Measurements from ENCODE around the gene CEP350.

The CEP350 gene

DNA sequence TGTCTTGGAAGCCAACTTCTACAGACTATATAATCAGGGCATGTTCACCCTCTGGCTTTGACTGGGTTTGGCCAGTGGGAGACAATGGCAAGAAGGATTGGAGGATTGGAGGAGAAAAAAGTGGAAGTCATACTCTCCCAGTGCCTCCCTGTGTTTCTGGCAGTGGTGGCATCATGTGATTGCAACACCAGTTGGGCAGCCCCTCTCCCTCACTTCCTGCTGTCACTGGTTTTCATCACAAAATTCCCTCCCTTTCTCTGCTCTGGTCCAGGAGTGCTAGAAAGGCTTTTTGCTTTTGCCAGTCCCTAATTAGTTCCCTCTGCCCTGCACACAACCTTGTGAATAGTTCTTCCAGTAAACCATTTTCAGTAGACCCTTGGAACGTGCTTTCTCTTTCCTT, 196.4 kb downstream of the CEP350 start:
- Histone ChIP-seq H3K79me2 (ENCODE audit: control insufficient read depth, insufficient read depth, low read length, poor library complexity) (peaks cover 10% of the 10 kb centered on the region), H3K4me3 (ENCODE audit: low read depth, low read length) (no peak overlapping the region), H2AK5ac (ENCODE audit: low read length) (no peak overlapping the region), H2AFZ (ENCODE audit: insufficient read depth, low read length, poor library complexity) (no peak overlapping the region), H3K9me3 (ENCODE audit: insufficient read depth, low read depth, low read length) (no peaks in the 10 kb centered on the region), H3K4me2 (ENCODE audit: low read length) (no peak overlapping the region), H3K27ac (ENCODE audit: low read depth, low read length) (no peak overlapping the region), H3K23ac (ENCODE audit: low read length) (no peak overlapping the region), H4K91ac (ENCODE audit: low read depth, low read length) (no peak overlapping the region), H3K9ac (ENCODE audit: low read length) (no peak overlapping the region), H2BK5ac (ENCODE audit: low read depth, low read length, poor library complexity) (no peak overlapping the region), H4K8ac (ENCODE audit: low read depth, low read length) (no peak overlapping the region), H3K79me1 (ENCODE audit: low read length) (peaks cover 12% of the 10 kb centered on the region), H3K14ac (ENCODE audit: low read length) (no peak overlapping the region), H3K4me1 (ENCODE audit: control insufficient read depth in 1 of 2, insufficient read depth in 2 of 2, low read length in 2 of 2) (peaks cover 7 to 11% of the 10 kb centered on the region in 2 experiments), H2BK120ac (ENCODE audit: insufficient read depth, low read length, poor library complexity) (no peak overlapping the region), H2BK12ac (ENCODE audit: low read length) (no peak overlapping the region), H3K18ac (ENCODE audit: low read length) (no peak overlapping the region), H4K12ac (ENCODE audit: low read depth, low read length) (no peak overlapping the region), H3K27me3 (ENCODE audit: insufficient read depth, low read length) (no peaks in the 10 kb centered on the region), H3K36me3 (ENCODE audit: control insufficient read depth in 1 of 2, insufficient read depth in 2 of 2, low read length in 2 of 2) (no peaks in the 10 kb centered on the region), H3K4ac (ENCODE audit: low read depth, low read length) (no peak overlapping the region)
- DNase-seq, result no peak
- no CpG with 5 or more reads among the region's 1 CpG for WGBS (ENCODE audit: extremely low coverage, insufficient coverage, insufficient read length)

DNA sequence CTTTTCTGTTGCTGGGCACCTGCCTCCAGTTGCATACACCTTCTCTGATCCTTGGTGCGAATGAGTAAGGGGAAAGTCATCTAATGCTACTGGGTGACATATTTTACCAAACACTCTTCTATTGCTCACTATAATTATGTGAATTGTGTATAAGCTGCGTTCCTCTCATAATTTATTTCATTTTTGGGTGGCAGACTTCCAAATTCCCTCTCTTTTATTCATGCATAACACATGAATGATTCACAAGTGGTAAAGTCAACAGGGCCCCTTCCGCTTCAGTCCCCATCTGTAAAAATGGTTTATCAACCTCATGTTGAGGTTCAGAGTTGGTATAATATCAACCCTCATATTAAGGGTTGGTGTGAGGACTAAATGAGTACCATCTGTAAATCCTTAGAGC, 196.9 kb downstream of the CEP350 start:
- Histone ChIP-seq H3K4me3 (ENCODE audit: low read depth, low read length) (no peak overlapping the region), H3K4me1 (ENCODE audit: control insufficient read depth in 1 of 2, insufficient read depth in 2 of 2, low read length in 2 of 2) (peaks cover 7 to 11% of the 10 kb centered on the region in 2 experiments), H3K18ac (ENCODE audit: low read length) (no peak overlapping the region), H2AK5ac (ENCODE audit: low read length) (no peak overlapping the region), H3K9me3 (ENCODE audit: insufficient read depth, low read depth, low read length) (no peaks in the 10 kb centered on the region), H2AFZ (ENCODE audit: insufficient read depth, low read length, poor library complexity) (no peak overlapping the region), H3K4me2 (ENCODE audit: low read length) (no peak overlapping the region), H2BK12ac (ENCODE audit: low read length) (no peak overlapping the region), H2BK120ac (ENCODE audit: insufficient read depth, low read length, poor library complexity) (no peak overlapping the region), H3K79me2 (ENCODE audit: control insufficient read depth, insufficient read depth, low read length, poor library complexity) (peaks cover 10% of the 10 kb centered on the region), H4K91ac (ENCODE audit: low read depth, low read length) (no peak overlapping the region), H3K23ac (ENCODE audit: low read length) (no peak overlapping the region), H3K14ac (ENCODE audit: low read length) (no peak overlapping the region), H2BK5ac (ENCODE audit: low read depth, low read length, poor library complexity) (no peak overlapping the region), H4K8ac (ENCODE audit: low read depth, low read length) (no peak overlapping the region), H3K27me3 (ENCODE audit: insufficient read depth, low read length) (no peaks in the 10 kb centered on the region), H3K4ac (ENCODE audit: low read depth, low read length) (no peak overlapping the region), H3K27ac (ENCODE audit: low read depth, low read length) (no peak overlapping the region), H3K9ac (ENCODE audit: low read length) (no peak overlapping the region), H3K36me3 (ENCODE audit: control insufficient read depth in 1 of 2, insufficient read depth in 2 of 2, low read length in 2 of 2) (no peaks in the 10 kb centered on the region), H4K12ac (ENCODE audit: low read depth, low read length) (no peak overlapping the region), H3K79me1 (ENCODE audit: low read length) (peaks cover 12% of the 10 kb centered on the region)
- peak in 1 of 2 donors; percentile 83 for DNase-seq
- no CpG with 5 or more reads among the region's 3 CpGs for WGBS (ENCODE audit: extremely low coverage, insufficient coverage, insufficient read length)

DNA sequence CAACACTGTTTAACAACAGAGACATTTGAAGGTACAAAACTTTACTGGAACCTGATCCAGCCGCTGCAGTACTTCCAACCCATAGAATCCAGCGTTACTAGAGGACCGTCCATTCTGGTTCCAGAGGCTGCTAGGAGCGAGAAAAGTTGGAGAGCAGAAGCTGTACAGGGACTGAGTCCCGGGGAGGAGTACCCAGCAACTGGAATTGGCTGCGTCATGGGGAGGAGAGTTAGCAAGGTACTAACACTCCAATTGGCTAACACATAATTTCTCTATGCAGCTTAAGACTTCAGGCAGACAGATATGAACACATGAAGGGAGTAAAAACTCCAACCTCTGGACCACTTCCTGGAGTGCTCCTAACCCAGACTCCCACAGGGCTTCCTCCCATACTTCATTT, 198.0 kb downstream of the CEP350 start:
- no peak overlapping the region for H3K4ac ChIP-seq (ENCODE audit: low read depth, low read length)
- no peak overlapping the region for H2AK5ac ChIP-seq (ENCODE audit: low read length)
- no peak overlapping the region for H3K4me2 ChIP-seq (ENCODE audit: low read length)
- no peak overlapping the region for H3K23ac ChIP-seq (ENCODE audit: low read length)
- no peak for DNase-seq
- no peak overlapping the region for H2AFZ ChIP-seq (ENCODE audit: insufficient read depth, low read length, poor library complexity)
- peaks cover 10% of the 10 kb centered on the region for H3K79me2 ChIP-seq (ENCODE audit: control insufficient read depth, insufficient read depth, low read length, poor library complexity)
- no peaks in the 10 kb centered on the region for H3K27me3 ChIP-seq (ENCODE audit: insufficient read depth, low read length)
- peaks cover 12% of the 10 kb centered on the region for H3K79me1 ChIP-seq (ENCODE audit: low read length)
- no peak overlapping the region for H4K12ac ChIP-seq (ENCODE audit: low read depth, low read length)
- no peak overlapping the region for H3K9ac ChIP-seq (ENCODE audit: low read length)
- no peak overlapping the region for H3K14ac ChIP-seq (ENCODE audit: low read length)
- no peak overlapping the region for H3K4me3 ChIP-seq (ENCODE audit: low read depth, low read length)
- H2BK12ac ChIP-seq (ENCODE audit: low read length), result no peak overlapping the region
- H2BK5ac ChIP-seq (ENCODE audit: low read depth, low read length, poor library complexity), result no peak overlapping the region
- no peak overlapping the region for H3K27ac ChIP-seq (ENCODE audit: low read depth, low read length)
- whole genome bisulfite sequencing (ENCODE audit: extremely low coverage, insufficient coverage, insufficient read length), result no CpG with 5 or more reads among the region's 6 CpGs
- H3K9me3 ChIP-seq (ENCODE audit: insufficient read depth, low read depth, low read length), result no peaks in the 10 kb centered on the region
- H2BK120ac ChIP-seq (ENCODE audit: insufficient read depth, low read length, poor library complexity), result no peak overlapping the region
- no peak overlapping the region for H4K8ac ChIP-seq (ENCODE audit: low read depth, low read length)
- no peaks in the 10 kb centered on the region for H3K36me3 ChIP-seq (ENCODE audit: control insufficient read depth in 1 of 2, insufficient read depth in 2 of 2, low read length in 2 of 2)
- no peak overlapping the region for H3K18ac ChIP-seq (ENCODE audit: low read length)
- H4K91ac ChIP-seq (ENCODE audit: low read depth, low read length), result no peak overlapping the region
- H3K4me1 ChIP-seq (ENCODE audit: control insufficient read depth in 1 of 2, insufficient read depth in 2 of 2, low read length in 2 of 2), result peaks cover 7 to 11% of the 10 kb centered on the region in 2 experiments

DNA sequence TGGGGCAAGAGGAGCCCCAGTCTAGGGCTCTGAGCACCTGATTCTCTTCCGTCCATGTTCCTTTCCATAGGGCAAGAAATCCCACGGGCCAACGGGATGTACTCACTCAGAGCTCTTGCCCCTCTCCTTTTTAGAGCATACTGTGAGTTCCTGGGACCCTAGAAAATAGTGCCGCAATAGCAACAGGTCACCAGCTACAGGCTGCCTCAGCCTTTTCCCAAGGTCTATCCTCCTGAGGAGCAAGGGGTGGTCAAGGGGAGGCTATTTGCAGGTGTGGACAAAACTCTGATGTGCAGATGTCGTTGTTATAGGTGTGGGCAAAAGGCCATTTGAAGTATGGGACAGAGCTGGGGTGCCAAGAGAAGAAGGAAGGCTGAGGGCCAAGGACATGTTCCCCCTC, 198.4 kb downstream of the CEP350 start:
- no CpG with 5 or more reads among the region's 5 CpGs for WGBS (ENCODE audit: extremely low coverage, insufficient coverage, insufficient read length)
- no peak for DNase-seq
- Histone ChIP-seq H3K4me2 (ENCODE audit: low read length) (no peak overlapping the region), H4K91ac (ENCODE audit: low read depth, low read length) (no peak overlapping the region), H4K12ac (ENCODE audit: low read depth, low read length) (no peak overlapping the region), H3K14ac (ENCODE audit: low read length) (no peak overlapping the region), H2BK5ac (ENCODE audit: low read depth, low read length, poor library complexity) (no peak overlapping the region), H3K9ac (ENCODE audit: low read length) (no peak overlapping the region), H3K9me3 (ENCODE audit: insufficient read depth, low read depth, low read length) (peaks cover under 1% of the 10 kb centered on the region), H2AFZ (ENCODE audit: insufficient read depth, low read length, poor library complexity) (no peak overlapping the region), H3K27ac (ENCODE audit: low read depth, low read length) (no peak overlapping the region), H2BK12ac (ENCODE audit: low read length) (no peak overlapping the region), H4K8ac (ENCODE audit: low read depth, low read length) (no peak overlapping the region), H3K4me3 (ENCODE audit: low read depth, low read length) (no peak overlapping the region), H2AK5ac (ENCODE audit: low read length) (no peak overlapping the region), H3K18ac (ENCODE audit: low read length) (no peak overlapping the region), H3K4ac (ENCODE audit: low read depth, low read length) (no peak overlapping the region), H2BK120ac (ENCODE audit: insufficient read depth, low read length, poor library complexity) (no peak overlapping the region), H3K27me3 (ENCODE audit: insufficient read depth, low read length) (no peaks in the 10 kb centered on the region), H3K79me1 (ENCODE audit: low read length) (peaks cover 12% of the 10 kb centered on the region), H3K79me2 (ENCODE audit: control insufficient read depth, insufficient read depth, low read length, poor library complexity) (peaks cover 10% of the 10 kb centered on the region), H3K23ac (ENCODE audit: low read length) (no peak overlapping the region), H3K4me1 (ENCODE audit: control insufficient read depth in 1 of 2, insufficient read depth in 2 of 2, low read length in 2 of 2) (peaks cover 7 to 11% of the 10 kb centered on the region in 2 experiments), H3K36me3 (ENCODE audit: control insufficient read depth in 1 of 2, insufficient read depth in 2 of 2, low read length in 2 of 2) (no peaks in the 10 kb centered on the region)

Measured in trophoblast cell (in vitro differentiated cells and primary cell).